Measurements from ENCODE around the gene SLC35A2.

Gene SLC35A2

GRCh38 chrX:48911412-48912182 lies at the start of gene SLC35A2:
Gene SLC35A2, minus strand, starts transcription at chrX:48911646. Its CDS starts 10 bp downstream, at chrX:48911636.
- H3K36me3 Mint-ChIP-seq (ENCODE audit: low read depth), result peaks cover 9% of the 10 kb centered on the region
- peak; percentile 77 for DNase-seq
- peak within 1 kb of the TSS; percentile 83 for H3K27ac Mint-ChIP-seq
- H3K9me3 Mint-ChIP-seq, result peaks cover 33% of the 10 kb centered on the region
- H3K4me1 Mint-ChIP-seq, result peaks cover 27% of the 10 kb centered on the region
- peak within 1 kb of the TSS; percentile 93 for H3K4me3 Mint-ChIP-seq
- peaks cover 7% of the 10 kb centered on the region for H3K27me3 Mint-ChIP-seq (ENCODE audit: low read depth, poor library complexity)
- TF ChIP-seq, protein P1, sequence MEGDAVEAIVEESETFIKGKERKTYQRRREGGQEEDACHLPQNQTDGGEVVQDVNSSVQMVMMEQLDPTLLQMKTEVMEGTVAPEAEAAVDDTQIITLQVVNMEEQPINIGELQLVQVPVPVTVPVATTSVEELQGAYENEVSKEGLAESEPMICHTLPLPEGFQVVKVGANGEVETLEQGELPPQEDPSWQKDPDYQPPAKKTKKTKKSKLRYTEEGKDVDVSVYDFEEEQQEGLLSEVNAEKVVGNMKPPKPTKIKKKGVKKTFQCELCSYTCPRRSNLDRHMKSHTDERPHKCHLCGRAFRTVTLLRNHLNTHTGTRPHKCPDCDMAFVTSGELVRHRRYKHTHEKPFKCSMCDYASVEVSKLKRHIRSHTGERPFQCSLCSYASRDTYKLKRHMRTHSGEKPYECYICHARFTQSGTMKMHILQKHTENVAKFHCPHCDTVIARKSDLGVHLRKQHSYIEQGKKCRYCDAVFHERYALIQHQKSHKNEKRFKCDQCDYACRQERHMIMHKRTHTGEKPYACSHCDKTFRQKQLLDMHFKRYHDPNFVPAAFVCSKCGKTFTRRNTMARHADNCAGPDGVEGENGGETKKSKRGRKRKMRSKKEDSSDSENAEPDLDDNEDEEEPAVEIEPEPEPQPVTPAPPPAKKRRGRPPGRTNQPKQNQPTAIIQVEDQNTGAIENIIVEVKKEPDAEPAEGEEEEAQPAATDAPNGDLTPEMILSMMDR (IDR thresholded peaks at IDR 0.05), result no peak

GRCh38 chrX:48960291-48960690 lies 48.8 kb upstream of the SLC35A2 start:
- H3K27ac Mint-ChIP-seq, result no peak overlapping the region
- no peak for DNase-seq
- TF ChIP-seq, protein P1 (IDR thresholded peaks at IDR 0.05), result no peak
- peaks cover 46% of the 10 kb centered on the region for H3K4me1 Mint-ChIP-seq
- H3K36me3 Mint-ChIP-seq (ENCODE audit: low read depth), result peaks cover 10% of the 10 kb centered on the region
- H3K9me3 Mint-ChIP-seq, result peaks cover 47% of the 10 kb centered on the region
- H3K27me3 Mint-ChIP-seq (ENCODE audit: low read depth, poor library complexity), result peaks cover 3% of the 10 kb centered on the region
- H3K4me3 Mint-ChIP-seq, result peak overlapping the region; percentile 54

GRCh38 chrX:48958635-48959094 lies 47.2 kb upstream of the SLC35A2 start:
- H3K27me3 Mint-ChIP-seq (ENCODE audit: low read depth, poor library complexity), result peaks cover 3% of the 10 kb centered on the region
- H3K4me3 Mint-ChIP-seq, result peak overlapping the region; percentile 100
- H3K36me3 Mint-ChIP-seq (ENCODE audit: low read depth), result peaks cover 16% of the 10 kb centered on the region
- TF ChIP-seq, protein P1 (IDR thresholded peaks at IDR 0.05), result no peak
- peaks cover 51% of the 10 kb centered on the region for H3K9me3 Mint-ChIP-seq
- H3K4me1 Mint-ChIP-seq, result peaks cover 57% of the 10 kb centered on the region
- H3K27ac Mint-ChIP-seq, result peak overlapping the region; percentile 100
- no peak for DNase-seq

DNA sequence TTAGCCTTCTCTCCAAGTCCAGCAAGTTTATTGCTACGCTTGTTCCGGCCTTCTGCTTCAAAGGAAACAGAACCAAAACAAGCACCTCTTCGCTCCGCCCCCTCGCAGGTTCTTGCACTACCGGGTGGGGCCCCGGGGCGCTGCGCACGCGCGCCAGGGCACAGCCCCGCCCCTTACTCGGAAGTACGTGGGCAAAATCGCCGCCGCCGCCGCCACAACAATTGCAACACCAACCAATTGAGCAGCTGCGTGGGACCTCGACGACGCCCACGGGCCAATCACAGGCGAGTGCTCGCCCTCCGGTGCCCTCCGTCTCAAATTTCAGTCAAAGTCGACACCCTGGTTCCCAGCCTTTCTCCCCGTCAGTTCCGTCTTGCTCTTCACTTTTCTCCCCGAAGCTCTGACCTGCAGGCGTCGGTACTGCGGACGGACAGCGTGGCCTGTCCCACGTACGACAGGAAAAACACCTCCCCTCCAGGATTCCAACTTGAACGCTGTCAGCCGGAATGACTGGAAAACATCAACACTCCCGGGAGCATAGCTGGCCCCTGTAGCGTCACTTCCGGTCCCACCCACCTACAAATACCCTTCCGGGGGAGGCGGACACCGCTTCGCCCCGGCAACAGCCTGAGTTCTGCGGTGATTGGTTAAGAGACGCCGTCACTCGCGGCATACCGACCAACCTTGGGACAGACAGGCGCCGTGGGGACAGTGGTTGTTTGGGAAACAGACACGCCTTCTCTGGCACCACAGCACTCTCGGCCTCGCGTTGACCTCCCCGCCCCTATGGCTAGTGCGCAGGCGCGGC lies 46.6 kb upstream of the SLC35A2 start:
- DNase-seq, result peak; percentile 88
- H3K9me3 Mint-ChIP-seq, result peaks cover 47% of the 10 kb centered on the region
- H3K27me3 Mint-ChIP-seq (ENCODE audit: low read depth, poor library complexity), result peaks cover 3% of the 10 kb centered on the region
- peaks cover 58% of the 10 kb centered on the region for H3K4me1 Mint-ChIP-seq
- H3K36me3 Mint-ChIP-seq (ENCODE audit: low read depth), result peaks cover 16% of the 10 kb centered on the region
- TF ChIP-seq, protein P1 (IDR thresholded peaks at IDR 0.05), result no peak
- peak overlapping the region; percentile 100 for H3K4me3 Mint-ChIP-seq
- peak overlapping the region; percentile 100 for H3K27ac Mint-ChIP-seq

GRCh38 chrX:48957477-48957826 lies 46.0 kb upstream of the SLC35A2 start, which contains the start of gene OTUD5:
Gene OTUD5, minus strand, starts transcription at chrX:48957607. Its CDS starts 37 bp downstream, at chrX:48957570.
- Mint-ChIP-seq H3K36me3 (ENCODE audit: low read depth) (peaks cover 16% of the 10 kb centered on the region), H3K27ac (peak within 1 kb of the TSS; percentile 100), H3K4me1 (peaks cover 56% of the 10 kb centered on the region), H3K4me3 (peak within 1 kb of the TSS; percentile 100), H3K9me3 (peaks cover 47% of the 10 kb centered on the region), H3K27me3 (ENCODE audit: low read depth, poor library complexity) (peaks cover 3% of the 10 kb centered on the region)
- no peak for DNase-seq
- TF ChIP-seq, protein P1 (IDR thresholded peaks at IDR 0.05), result no peak
